Hepatocyte (in vitro differentiated cells): Measurements from ENCODE around the gene GLDN.

ENCODE experiments used
- EZH2 ChIP-seq: fragments of 200-600 bp; sonication (generic); IDR thresholded peaks from 2 replicates; pipeline ENCODE4 v1.6.1; 2016; ENCODE audit warnings: antibody characterized with exemption, mild to moderate bottlenecking, borderline replicate concordance
- EZH2phosphoT487 ChIP-seq: fragments of 200-600 bp; sonication (generic); IDR thresholded peaks from one replicate; pipeline ENCODE4 v1.6.1; 2018; ENCODE audit warnings: antibody characterized with exemption, mild to moderate bottlenecking, low read depth, moderate library complexity; ENCODE audit not compliant: unreplicated experiment, severe bottlenecking
- TF ChIP-seq, protein P1 (sequence below): fragments of 200-600 bp; sonication (generic); IDR thresholded peaks from 2 replicates; pipeline ENCODE4 v1.5.1; 2016; ENCODE audit warnings: antibody characterized with exemption, mild to moderate bottlenecking; ENCODE audit not compliant: poor library complexity

DNA sequence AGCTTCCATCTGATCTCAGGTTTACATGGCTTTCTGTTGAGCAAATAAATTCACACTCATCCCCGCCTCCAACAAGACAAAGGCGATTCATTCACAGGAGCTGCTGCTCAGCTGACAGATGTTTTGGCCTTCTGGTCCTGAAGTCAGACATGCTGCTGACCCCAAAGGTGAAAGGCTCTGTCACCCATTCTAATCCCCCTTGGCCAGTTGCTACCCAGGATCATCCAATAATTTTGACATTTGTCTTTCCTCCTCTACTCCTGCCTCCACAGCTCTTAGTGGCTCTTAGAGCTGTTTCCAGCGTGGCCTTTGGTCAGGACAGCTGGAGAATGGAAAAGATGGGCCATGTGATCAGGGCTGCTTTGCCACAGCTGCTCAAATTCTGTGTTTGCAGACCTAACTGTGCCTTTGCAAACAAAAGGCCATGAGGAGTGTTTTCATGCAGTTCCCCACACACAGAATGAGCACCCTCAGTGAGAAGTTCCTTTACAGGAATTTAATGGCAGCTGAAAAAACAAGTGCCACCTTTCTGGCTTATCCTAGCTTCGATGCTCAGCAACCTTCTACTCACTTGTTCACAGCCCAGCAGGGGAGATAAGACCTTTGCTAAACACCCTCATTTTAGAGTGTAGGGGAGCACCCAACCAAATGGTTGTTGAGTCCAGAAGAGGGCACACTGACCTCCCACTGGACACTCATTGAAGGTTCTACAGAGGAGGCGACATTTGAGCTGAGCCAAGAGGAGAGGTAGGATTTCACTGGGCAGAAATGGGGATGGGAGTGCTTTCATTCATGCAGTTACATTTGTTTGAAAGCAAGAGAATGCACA, 42.1 kb upstream of the GLDN start:
- TF ChIP-seq EZH2phosphoT487 (no peak), EZH2 (no peak)
- TF ChIP-seq, protein P1, sequence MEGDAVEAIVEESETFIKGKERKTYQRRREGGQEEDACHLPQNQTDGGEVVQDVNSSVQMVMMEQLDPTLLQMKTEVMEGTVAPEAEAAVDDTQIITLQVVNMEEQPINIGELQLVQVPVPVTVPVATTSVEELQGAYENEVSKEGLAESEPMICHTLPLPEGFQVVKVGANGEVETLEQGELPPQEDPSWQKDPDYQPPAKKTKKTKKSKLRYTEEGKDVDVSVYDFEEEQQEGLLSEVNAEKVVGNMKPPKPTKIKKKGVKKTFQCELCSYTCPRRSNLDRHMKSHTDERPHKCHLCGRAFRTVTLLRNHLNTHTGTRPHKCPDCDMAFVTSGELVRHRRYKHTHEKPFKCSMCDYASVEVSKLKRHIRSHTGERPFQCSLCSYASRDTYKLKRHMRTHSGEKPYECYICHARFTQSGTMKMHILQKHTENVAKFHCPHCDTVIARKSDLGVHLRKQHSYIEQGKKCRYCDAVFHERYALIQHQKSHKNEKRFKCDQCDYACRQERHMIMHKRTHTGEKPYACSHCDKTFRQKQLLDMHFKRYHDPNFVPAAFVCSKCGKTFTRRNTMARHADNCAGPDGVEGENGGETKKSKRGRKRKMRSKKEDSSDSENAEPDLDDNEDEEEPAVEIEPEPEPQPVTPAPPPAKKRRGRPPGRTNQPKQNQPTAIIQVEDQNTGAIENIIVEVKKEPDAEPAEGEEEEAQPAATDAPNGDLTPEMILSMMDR: no peak
